ENCODE measurements around the gene TP53BP2.

TP53BP2 gene

GRCh38 chr1:223802032-223802431, 43.7 kb downstream of the TP53BP2 start:
- no peak for DNase-seq (ENCODE audit: low read depth in 1 of 2, low spot score in 1 of 2)

DNA sequence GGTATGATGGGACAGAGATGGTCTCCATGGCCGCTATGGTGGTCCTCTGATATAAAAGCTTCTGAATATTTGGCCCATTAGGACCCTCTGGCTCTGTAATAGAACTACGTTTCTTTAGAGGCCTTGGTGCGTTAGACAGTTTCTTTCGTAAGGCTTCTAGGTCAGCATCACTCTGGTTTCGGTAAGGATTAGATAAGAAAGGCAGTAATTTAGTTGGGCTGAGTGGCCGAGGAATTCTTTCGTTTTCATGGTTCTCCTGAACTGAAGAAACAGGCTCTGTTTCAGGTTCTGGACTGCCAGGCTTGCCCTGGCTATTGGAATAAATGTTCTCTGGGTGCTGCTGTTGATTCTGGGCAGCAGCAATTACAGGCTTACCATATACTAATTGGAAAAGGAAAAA, 49.5 kb downstream of the TP53BP2 start:
- DNase-seq (ENCODE audit: low read depth in 1 of 2, low spot score in 1 of 2) = no peak

- no peak for DNase-seq (ENCODE audit: low read depth in 1 of 2, low spot score in 1 of 2)
These were observed 51.4 kb downstream of the TP53BP2 start for GRCh38 chr1:223794136-223794880.

DNA sequence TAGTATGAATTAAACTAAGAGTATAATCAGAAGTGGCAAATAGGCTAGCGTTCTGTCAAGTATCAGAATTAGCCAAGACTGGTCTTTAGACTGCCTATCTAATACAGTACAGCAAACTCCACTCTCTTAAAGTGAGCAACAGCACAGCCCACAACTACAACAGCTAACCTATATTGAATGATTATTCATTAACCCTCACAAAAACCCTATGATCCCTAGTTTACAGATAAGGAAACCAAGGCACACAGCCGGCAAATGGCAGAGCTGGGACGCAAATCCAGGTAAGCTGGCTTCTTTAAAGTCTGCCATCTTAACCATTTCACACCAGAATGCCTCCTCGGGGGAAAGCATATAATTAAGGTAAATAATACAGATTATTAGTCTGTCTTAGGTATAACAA, 52.0 kb downstream of the TP53BP2 start:
- no peak for DNase-seq (ENCODE audit: low read depth in 1 of 2, low spot score in 1 of 2)

DNA sequence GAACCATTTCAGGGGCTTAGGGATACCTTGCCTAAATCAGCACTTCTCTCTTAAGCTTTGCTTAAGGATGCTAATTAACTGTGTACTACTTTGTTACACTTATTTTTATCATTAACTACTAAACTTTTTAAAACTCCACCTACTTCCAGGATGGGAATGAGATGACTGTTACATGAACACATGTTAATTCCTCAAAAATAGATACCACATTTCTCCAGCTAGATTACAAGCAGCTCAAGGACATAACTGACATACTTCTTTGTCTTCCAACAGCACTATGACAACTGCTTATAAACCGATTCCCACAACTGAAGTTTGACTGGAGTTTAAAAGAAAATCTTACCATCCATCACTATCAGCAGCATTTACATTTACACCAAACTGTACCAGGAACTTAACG, 53.7 kb downstream of the TP53BP2 start:
- DNase-seq (ENCODE audit: low read depth in 1 of 2, low spot score in 1 of 2) = no peak

- no peak for DNase-seq (ENCODE audit: low read depth in 1 of 2, low spot score in 1 of 2)
These were observed 56.9 kb downstream of the TP53BP2 start for GRCh38 chr1:223788746-223789415.

- no peak for DNase-seq (ENCODE audit: low read depth in 1 of 2, low spot score in 1 of 2)
These were observed 59.9 kb downstream of the TP53BP2 start for GRCh38 chr1:223785808-223786207.

GRCh38 chr1:223784541-223784940, 61.2 kb downstream of the TP53BP2 start:
- DNase-seq (ENCODE audit: low read depth in 1 of 2, low spot score in 1 of 2) = no peak

DNA sequence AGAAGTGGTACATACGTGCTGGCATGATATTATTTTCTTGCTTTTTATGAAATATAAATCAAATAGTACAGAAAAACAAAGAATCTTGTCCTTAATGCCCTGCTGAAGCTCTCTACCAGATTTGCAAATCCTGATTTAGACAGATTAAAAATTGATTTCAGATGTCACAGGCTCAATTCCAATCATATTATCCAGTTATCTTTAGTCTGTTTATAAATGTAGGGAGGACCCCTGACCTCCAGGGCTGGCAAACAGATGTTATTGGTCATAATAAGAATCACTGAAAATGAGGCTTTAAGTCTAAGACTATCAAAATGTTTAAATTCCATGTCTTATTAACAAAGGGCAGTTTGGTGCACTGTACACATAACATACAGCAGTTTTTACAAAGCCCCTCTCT, 62.1 kb downstream of the TP53BP2 start:
- DNase-seq (ENCODE audit: low read depth in 1 of 2, low spot score in 1 of 2) = no peak

DNA sequence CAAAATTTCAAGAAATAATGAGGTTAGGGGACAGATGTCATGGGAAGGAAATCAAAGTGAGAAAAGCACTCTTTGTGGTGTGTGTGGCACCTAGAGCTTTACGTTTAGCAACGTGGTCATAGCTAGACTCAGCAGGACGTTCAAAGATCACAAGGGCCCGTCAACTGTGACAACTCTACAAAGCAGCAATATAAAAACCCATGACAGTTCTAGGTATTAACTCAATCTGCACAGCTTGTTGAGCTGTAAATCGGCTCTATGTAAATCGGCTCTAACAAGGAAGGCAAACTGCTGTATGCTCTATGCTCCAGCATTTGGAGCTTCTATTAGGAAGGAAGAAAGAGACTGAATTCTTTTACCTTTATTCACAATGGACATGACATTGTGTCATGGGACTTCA, 64.8 kb downstream of the TP53BP2 start:
- DNase-seq (ENCODE audit: low read depth in 1 of 2, low spot score in 1 of 2) = no peak

DNA sequence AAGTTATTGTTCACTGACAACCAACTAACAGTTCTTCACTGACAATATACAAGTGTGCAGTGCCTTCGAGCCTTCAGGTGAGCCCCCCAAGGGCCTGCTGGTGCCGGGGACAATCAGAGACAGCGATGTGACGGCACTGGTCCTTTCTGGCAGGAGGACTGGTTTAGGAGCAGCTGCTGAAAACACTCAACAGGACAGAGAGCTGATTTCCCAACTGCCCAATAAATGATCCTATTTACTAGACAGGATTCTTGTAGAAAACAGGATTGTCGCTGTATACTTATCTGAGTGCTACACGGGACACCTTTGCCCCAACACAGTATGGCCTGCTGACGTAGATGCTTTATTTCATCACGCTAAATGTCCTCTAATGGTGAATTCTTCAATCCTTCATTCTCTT, 65.4 kb downstream of the TP53BP2 start:
- no peak for DNase-seq (ENCODE audit: low read depth in 1 of 2, low spot score in 1 of 2)

DNA sequence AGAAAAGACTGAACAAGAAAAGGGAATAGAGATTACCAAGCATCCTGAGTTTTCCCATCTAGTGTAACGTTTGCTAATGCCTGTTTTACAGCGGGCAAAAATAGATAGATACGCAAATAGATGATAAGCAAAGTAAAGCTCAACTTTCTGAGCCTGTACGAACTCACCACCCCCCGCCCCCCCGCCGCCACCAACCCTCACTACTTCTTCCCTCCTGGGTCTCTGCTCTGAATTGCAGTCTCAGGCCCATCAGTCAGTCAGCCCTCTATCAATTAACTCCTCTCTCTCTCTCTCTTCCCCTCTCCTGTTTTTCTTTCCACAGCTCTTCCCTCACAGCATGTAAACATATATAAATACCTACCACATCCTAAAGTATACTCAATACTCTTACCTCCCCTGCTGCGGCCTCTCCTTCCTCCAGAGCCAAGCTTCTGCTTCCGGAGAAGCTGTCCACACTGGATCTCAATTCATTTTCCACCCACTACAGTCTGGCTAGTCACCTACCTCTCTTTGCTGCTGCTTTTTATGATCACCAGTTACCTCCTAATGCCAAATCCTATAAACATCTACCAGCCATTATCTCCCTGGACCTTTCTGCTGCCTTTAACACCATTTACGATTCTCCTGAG, 68.8 kb downstream of the TP53BP2 start:
- no peak for DNase-seq (ENCODE audit: low read depth in 1 of 2, low spot score in 1 of 2)

DNA sequence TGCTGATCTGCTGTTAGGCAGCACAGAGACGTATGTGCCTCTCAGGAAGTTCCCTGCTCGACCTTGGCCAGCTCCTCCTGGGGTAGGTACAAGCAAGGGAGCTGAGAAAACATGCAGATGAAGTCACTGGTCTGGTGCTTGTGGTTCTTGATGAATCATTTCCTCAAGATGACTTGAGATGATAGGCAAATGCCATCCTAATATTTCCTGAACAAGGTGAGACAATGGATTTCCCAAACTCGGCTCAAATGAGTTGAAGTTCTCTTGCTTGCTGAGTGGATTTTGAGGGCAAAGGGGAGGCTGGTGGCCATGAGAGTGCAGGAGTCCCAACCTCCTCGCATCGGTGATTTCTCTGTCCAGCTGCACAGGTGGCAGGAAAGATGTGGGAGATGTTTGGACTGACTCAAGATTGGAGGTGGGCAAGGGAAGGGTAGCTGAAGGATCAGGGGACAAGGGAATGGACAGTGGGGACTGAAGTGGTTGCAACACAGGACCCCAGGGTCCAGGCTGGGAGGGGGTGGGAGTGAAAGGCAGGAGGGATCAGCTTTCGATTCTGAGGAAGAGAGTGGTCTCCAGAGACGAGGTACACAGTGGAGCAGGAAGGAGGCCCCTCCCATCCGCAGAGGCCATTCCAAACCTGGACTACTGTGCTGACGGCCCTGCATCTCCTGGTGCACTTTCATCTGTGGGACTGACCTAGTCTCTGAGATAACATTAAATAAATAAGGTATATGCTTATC, 69.5 kb downstream of the TP53BP2 start:
- peak in 1 of 2 donors; percentile 12 for DNase-seq (ENCODE audit: low read depth in 1 of 2, low spot score in 1 of 2)

DNA sequence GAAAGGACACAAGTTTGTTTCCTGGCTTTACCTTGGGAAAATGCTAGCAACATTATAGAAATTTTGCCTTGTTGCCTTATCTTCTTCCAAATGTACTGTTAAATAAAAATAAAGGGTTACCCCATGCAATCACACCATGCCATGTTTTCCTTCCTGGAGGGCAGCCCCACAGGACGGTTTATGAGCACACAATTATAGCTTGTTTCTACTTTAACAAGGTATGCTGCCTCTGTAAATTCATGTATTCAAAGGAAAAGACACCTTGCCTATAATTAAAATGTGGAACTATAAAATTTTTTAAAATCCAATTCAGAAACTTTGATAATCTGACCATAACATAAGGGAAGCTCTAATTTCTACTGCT, 70.1 kb downstream of the TP53BP2 start:
- DNase-seq (ENCODE audit: low read depth in 1 of 2, low spot score in 1 of 2) = no peak

- no peak for DNase-seq (ENCODE audit: low read depth in 1 of 2, low spot score in 1 of 2)
These were observed 70.7 kb downstream of the TP53BP2 start for GRCh38 chr1:223775054-223775453.

DNA sequence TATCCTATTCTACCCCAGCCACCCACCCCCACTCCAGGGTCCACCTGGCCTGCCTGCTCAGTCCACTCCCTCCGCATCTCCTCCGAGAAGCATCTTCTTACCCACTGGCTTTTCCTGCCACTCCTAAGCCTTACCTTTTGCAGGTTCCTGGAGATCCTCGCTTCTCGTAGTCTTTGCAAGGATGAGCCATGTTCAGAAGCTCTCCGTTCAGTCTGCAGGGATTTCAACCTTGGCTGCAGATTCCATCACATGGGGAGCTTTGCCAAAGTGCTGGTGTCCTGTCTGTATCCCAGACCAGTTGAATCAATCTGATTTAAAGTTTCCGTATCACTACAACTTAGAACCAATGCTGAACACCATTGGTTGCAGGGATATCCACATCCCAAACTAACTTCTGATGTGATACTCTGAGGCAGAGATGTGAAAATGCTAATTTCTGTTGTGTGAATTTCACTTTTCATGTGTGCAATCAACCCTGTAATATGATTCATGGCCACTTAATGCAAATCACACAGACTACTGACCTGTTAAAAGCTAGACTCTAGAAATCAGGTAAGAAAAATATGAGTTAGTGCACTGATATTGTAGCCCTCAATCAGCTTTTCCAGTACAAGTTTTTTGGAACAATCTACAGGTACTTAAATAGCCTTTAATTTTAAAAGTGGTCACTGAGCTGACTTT, 71.5 kb downstream of the TP53BP2 start:
- DNase-seq (ENCODE audit: low read depth in 1 of 2, low spot score in 1 of 2) = no peak

DNA sequence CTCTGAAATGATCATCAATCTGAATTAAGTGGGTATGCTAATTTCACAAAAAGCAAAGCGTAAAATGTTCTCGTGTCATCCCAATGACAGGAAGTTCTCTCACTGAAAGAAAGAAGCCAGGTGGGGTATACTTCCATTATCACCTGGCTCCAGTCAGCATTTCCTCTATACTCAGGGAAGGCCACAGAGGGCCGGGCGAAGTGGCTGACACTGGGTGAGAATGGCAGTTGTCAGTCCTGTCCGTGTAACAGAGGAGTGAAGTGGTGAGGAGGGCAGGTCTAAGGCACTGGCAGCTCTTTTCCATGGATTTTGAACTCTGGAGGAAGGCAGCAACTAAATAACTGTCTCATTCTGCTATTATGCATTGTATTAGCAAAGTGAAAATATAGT, 73.0 kb downstream of the TP53BP2 start:
- DNase-seq (ENCODE audit: low read depth in 1 of 2, low spot score in 1 of 2) = no peak

GRCh38 chr1:223771814-223772770, 73.7 kb downstream of the TP53BP2 start:
- DNase-seq (ENCODE audit: low read depth in 1 of 2, low spot score in 1 of 2) = no peak

DNA sequence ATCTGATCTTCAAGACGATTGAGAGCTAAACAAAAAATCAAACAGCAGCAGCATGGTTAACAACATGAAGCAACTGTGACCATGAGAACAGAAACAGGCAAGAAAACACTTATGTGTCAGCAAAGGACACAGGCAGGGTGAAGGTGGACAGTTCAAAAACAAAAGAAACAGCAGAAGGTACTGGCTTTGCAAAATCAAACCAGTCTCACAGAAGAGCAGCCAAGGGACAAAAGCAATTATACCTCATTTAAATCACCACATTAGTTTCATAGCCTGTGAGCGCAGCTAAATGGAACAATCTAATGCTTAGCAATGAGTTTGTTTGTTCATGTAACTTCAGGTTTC, 74.3 kb downstream of the TP53BP2 start:
- no peak for DNase-seq (ENCODE audit: low read depth in 1 of 2, low spot score in 1 of 2)

DNA sequence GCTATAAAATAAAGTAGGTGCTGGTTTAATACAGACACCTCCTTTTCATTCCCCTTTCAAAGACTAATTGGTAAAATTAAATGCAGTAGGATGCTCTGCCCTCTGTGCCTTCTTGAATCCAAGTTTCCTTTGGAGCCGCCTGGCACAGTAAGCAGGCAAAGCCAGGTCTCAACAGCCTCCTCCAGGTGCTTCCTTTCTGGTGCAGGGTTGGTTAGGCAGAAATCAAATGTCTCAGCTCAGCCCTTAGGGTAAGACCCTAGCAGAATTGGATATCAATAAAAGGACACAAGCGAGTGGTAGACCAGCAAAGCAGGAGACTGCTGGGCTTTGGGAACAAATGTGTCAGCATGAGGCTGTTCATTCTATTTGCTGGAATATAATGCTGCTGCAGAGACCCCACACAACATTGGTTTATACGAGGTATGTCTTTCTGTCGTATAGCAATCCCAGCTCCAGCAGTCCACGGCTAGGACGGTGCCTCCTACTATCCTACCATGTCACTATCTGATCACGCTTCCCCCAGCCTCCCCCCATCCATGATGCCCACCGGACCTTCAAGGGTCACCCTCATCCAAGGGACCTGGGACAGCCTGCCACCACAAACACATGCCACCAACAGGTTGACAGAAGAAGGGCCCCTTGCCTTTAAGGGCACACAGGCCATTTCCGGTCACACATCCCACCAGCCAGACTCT, 75.0 kb downstream of the TP53BP2 start:
- no peak for DNase-seq (ENCODE audit: low read depth in 1 of 2, low spot score in 1 of 2)

Measured in stimulated activated CD4-positive, alpha-beta T cell treated with anti-CD3 and anti-CD28 coated beads, Interleukin-15, amount 100 ng/mL, for 1 hour (primary cell).